Mucosa of rectum (tissue), 2 donors: ENCODE measurements around the gene GPR3.
A peak's percentile ranks its signal among the peaks of the same experiment; 100 is the strongest.

Source experiments
- H3K27ac ChIP-seq, 2 donors: one replicate each; pipeline ENCODE4 v1.7.0; 2013; ENCODE audit warnings: inconsistent platforms in 2 of 2, low read depth in 2 of 2, low read length in 2 of 2
- H3K27me3 ChIP-seq, 2 donors: one replicate each; pipeline ENCODE4 v1.7.0; 2013; ENCODE audit warnings: low read length in 2 of 2; ENCODE audit not compliant: control insufficient read depth in 2 of 2, insufficient read depth in 2 of 2
- H3K36me3 ChIP-seq, 2 donors: one replicate each; pipeline ENCODE4 v1.7.0; 2013; ENCODE audit warnings: low read length in 2 of 2; ENCODE audit not compliant: control insufficient read depth in 2 of 2, insufficient read depth in 2 of 2
- H3K4me1 ChIP-seq, 2 donors: one replicate each; pipeline ENCODE4 v1.7.0; 2013; ENCODE audit warnings: low read length in 2 of 2, mild to moderate bottlenecking in 1 of 2; ENCODE audit not compliant: control insufficient read depth in 2 of 2, insufficient read depth in 2 of 2
- H3K4me3 ChIP-seq, 2 donors: one replicate each; pipeline ENCODE4 v1.7.0; 2013; ENCODE audit warnings: low read length in 2 of 2
- H3K9ac ChIP-seq, 2 donors: one replicate each; pipeline ENCODE4 v1.7.0; 2013; ENCODE audit warnings: low read length in 2 of 2, low read depth in 1 of 2, mild to moderate bottlenecking in 1 of 2
- H3K9me3 ChIP-seq, 2 donors: one replicate each; pipeline ENCODE4 v1.7.0; 2013; ENCODE audit warnings: low read length in 2 of 2; ENCODE audit not compliant: control insufficient read depth in 2 of 2
- donor health status: healthy.
- donor health status: Normal muscosa, but diverticular disease.

GPR3 gene

GRCh38 chr1:27392096-27392777 is at the start of gene GPR3:
TSS of gene GPR3 (plus strand) at chr1:27392622. CDS start at chr1:27393799, 1,177 bp downstream.
- Histone ChIP-seq H3K27me3 (peaks cover 0 to 3% of the 10 kb centered on the region in 2 donors), H3K4me3 (peak within 1 kb of the TSS; percentile 37 to 64), H3K9me3 (no peaks in the 10 kb centered on the region), H3K27ac (no peak within 1 kb of the TSS), H3K9ac (peak within 1 kb of the TSS; percentile 54 to 67), H3K36me3 (no peaks in the 10 kb centered on the region), H3K4me1 (peaks cover 9 to 13% of the 10 kb centered on the region in 2 donors)

GRCh38 chr1:27342778-27343638 is 49.4 kb upstream of the GPR3 start:
- H3K9ac ChIP-seq = peak overlapping the region; percentile 66 to 81
- no peaks in the 10 kb centered on the region for H3K9me3 ChIP-seq
- H3K36me3 ChIP-seq = peaks cover 0 to 8% of the 10 kb centered on the region in 2 donors
- H3K4me3 ChIP-seq = peak overlapping the region; percentile 62 to 84
- H3K27ac ChIP-seq = peak overlapping the region; percentile 65 to 82
- no peaks in the 10 kb centered on the region for H3K27me3 ChIP-seq
- peaks cover 16 to 23% of the 10 kb centered on the region in 2 donors for H3K4me1 ChIP-seq

- Histone ChIP-seq H3K9ac (peak overlapping the region in 1 of 2 donors; percentile 66), H3K4me3 (peak overlapping the region; percentile 62 to 84), H3K36me3 (peaks cover 0 to 7% of the 10 kb centered on the region in 2 donors), H3K9me3 (no peaks in the 10 kb centered on the region), H3K27ac (peak overlapping the region; percentile 65 to 82), H3K27me3 (no peaks in the 10 kb centered on the region), H3K4me1 (peaks cover 16 to 23% of the 10 kb centered on the region in 2 donors)
Observed at GRCh38 chr1:27343639-27344025, 48.8 kb upstream of the GPR3 start.

GRCh38 chr1:27345272-27345671 is 47.1 kb upstream of the GPR3 start:
- no peak overlapping the region for H3K27ac ChIP-seq
- H3K4me1 ChIP-seq = peaks cover 21 to 33% of the 10 kb centered on the region in 2 donors

GRCh38 chr1:27346357-27346756 is 46.1 kb upstream of the GPR3 start:
- Histone ChIP-seq H3K27ac (no peak overlapping the region), H3K36me3 (peaks cover 0 to 6% of the 10 kb centered on the region in 2 donors), H3K27me3 (no peaks in the 10 kb centered on the region), H3K4me3 (no peak overlapping the region), H3K9me3 (no peaks in the 10 kb centered on the region), H3K9ac (no peak overlapping the region), H3K4me1 (peaks cover 30 to 37% of the 10 kb centered on the region in 2 donors)

More at GRCh38 chr1:27345272-27345671, 47.1 kb upstream of the GPR3 start:
- H3K36me3 ChIP-seq = peaks cover 0 to 6% of the 10 kb centered on the region in 2 donors
- no peaks in the 10 kb centered on the region for H3K27me3 ChIP-seq
- H3K9me3 ChIP-seq = no peaks in the 10 kb centered on the region
- no peak overlapping the region for H3K4me3 ChIP-seq
- no peak overlapping the region for H3K9ac ChIP-seq

- no peaks in the 10 kb centered on the region for H3K27me3 ChIP-seq
- peaks cover 0 to 6% of the 10 kb centered on the region in 2 donors for H3K36me3 ChIP-seq
- no peak overlapping the region for H3K27ac ChIP-seq
- no peaks in the 10 kb centered on the region for H3K9me3 ChIP-seq
- no peak overlapping the region for H3K4me3 ChIP-seq
- H3K4me1 ChIP-seq = peaks cover 27 to 33% of the 10 kb centered on the region in 2 donors
- H3K9ac ChIP-seq = no peak overlapping the region
Observed at GRCh38 chr1:27346991-27347624, 45.3 kb upstream of the GPR3 start.

- Histone ChIP-seq H3K27me3 (no peaks in the 10 kb centered on the region), H3K4me3 (peak overlapping the region; percentile 50 to 63), H3K27ac (peak overlapping the region in 1 of 2 donors; percentile 32), H3K9ac (peak overlapping the region; percentile 41 to 59), H3K36me3 (peaks cover 0 to 6% of the 10 kb centered on the region in 2 donors), H3K4me1 (peaks cover 17 to 22% of the 10 kb centered on the region in 2 donors), H3K9me3 (no peaks in the 10 kb centered on the region)
Observed at GRCh38 chr1:27348861-27349783, 43.3 kb upstream of the GPR3 start.

- H3K9ac ChIP-seq = peak overlapping the region in 1 of 2 donors; percentile 36
- no peaks in the 10 kb centered on the region for H3K9me3 ChIP-seq
- H3K27ac ChIP-seq = peak overlapping the region in 1 of 2 donors; percentile 32
Observed at GRCh38 chr1:27349784-27350662, 42.4 kb upstream of the GPR3 start.

More at GRCh38 chr1:27349784-27350662, 42.4 kb upstream of the GPR3 start:
- H3K27me3 ChIP-seq = no peaks in the 10 kb centered on the region
- H3K36me3 ChIP-seq = peaks cover under 1 to 6% of the 10 kb centered on the region in 2 donors
- peak overlapping the region; percentile 50 to 63 for H3K4me3 ChIP-seq
- H3K4me1 ChIP-seq = peaks cover 17 to 22% of the 10 kb centered on the region in 2 donors
